ENCODE measurements around the gene PAQR8.

Gene PAQR8, protein sequence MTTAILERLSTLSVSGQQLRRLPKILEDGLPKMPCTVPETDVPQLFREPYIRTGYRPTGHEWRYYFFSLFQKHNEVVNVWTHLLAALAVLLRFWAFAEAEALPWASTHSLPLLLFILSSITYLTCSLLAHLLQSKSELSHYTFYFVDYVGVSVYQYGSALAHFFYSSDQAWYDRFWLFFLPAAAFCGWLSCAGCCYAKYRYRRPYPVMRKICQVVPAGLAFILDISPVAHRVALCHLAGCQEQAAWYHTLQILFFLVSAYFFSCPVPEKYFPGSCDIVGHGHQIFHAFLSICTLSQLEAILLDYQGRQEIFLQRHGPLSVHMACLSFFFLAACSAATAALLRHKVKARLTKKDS

DNA sequence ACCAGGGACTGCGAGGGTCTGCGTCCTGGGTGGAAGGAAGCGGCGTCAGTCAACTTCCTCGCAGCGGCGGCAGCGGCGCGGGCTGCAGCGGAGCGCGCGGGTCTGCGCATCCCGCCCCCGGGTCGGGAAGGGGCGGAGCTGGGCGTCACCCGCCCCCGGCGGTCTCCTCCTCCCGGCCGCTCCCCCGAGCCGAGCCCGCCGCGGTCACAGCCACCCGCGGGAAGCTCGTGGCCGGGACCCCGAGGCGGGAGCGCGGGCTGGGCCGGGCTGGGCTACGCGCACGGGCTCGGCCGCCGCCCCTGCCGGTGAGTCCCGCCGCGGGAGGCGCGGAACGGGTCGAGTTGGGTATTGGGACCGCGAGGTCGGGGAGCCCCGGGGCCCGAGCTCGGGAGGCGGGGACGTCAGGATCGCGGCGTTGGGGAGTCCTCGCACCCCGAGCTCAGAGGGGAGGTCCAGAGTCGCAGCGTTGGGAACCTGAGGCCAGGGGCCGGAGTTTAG lies at the start of gene PAQR8:
PAQR8 (plus strand) TSS at position 207 of the 498 bp plus-strand sequence. CDS start 41,063 bp downstream, outside the sequence.
- DNase-seq, result peak; percentile 23

DNA sequence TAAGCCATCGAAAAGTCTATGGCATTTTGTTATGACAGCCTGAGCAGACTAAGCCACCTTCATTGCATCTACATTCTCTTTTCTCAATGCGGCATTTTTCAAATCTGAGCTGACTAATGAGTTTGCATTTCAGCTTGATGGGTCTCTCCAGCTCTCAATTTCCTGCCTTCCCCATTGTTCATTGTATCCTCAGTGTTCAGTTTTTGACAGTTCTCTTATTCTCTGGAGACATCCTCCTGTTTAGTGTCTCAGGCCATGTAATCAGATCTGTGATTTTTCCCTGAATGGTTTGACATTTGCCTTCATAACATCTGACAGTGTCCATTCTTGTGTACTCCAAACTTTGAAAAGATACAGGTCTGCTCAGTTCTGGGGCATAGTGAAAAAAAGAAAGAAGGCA lies 49.5 kb upstream of the PAQR8 start:
- DNase-seq, result no peak

DNA sequence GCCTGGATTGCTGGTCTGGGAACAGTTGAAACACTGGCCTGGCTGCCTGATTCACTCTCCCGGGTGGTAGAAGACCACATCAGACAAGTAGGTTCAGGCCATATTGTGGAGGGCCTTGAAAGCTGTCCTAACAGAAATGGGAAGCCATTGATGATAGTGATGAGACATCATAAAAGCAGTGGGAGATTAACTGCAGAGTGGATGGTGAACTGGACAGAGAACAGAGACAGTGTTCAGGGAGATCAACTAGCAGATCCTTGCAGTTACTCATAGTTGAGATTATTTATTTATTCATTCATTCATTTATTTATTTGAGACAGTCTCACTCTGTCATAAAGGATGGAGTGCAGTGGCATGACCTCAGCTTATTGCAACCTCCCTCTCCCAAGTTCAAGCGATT lies 47.2 kb upstream of the PAQR8 start:
- no peak for DNase-seq

DNA sequence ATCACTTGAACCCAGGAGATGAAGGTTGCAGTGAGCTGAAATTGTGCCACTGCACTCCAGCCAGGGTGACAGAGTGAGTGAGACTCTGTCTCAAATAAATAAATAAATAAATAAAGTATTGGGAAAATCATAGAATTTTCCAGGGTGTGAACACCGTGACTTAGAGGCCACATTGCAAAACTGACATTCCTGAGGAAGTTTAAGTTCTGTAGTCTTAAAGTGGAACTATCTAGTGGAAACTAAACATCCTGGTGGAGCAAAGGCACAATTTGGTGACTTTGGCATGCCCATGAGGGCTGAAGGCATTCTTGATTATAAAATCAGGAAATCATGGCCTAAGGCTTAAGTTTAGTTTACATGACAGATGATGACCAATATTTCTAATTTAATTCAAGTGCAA lies 44.7 kb upstream of the PAQR8 start:
- no peak for DNase-seq

DNA sequence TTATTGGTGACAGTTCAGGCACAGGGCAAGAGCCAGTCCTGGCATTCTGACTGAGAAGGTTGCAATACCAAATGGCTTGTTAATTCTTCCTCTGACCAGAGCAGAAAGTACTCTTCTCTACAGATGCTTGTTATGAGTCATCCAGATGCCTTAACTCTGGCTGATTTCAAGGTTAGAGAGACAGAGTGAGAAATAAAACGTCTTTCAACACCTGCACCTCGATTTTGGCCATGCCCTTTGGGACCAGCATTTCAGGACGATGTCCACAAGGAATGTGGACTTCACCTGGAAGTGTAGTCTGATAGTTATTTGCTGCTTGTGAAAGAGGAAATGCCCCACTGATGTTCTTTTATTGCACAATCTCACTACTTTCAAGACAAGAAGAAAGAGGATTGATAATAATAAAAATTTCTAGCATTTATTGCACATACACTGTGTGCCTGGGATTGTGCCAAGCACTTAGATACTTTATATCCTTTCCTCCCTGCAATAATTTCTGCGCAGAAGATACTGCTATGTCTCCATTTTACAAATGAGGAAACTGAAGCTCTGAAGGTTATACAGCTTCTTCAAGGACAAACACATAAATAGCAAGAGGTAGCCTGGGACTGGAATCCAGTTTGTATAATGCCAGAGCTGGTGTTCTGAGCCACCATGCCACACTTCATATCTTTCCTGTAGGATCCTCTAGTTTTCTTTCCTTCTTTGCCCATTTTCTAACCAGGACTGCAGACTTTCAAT lies 43.9 kb upstream of the PAQR8 start:
- DNase-seq, result no peak

DNA sequence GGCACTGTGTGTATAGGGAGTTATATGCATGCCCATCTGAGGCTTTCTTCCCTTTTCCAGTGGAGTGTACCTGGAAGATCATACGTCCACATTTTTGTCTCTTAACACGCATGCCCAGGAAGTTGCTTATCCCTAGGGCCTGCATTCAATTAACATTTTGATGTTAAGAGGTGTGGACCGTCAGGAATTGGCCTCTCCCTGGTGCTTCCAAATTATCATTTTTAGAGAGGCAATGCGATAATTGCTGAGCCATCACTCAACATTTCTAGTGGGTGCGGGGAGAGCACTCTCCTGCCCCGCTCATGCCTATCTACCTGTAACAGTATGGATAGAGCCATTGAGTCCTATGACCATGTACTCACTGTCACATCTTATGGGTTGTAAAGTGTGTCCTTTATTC lies 37.8 kb upstream of the PAQR8 start:
- no peak for DNase-seq

DNA sequence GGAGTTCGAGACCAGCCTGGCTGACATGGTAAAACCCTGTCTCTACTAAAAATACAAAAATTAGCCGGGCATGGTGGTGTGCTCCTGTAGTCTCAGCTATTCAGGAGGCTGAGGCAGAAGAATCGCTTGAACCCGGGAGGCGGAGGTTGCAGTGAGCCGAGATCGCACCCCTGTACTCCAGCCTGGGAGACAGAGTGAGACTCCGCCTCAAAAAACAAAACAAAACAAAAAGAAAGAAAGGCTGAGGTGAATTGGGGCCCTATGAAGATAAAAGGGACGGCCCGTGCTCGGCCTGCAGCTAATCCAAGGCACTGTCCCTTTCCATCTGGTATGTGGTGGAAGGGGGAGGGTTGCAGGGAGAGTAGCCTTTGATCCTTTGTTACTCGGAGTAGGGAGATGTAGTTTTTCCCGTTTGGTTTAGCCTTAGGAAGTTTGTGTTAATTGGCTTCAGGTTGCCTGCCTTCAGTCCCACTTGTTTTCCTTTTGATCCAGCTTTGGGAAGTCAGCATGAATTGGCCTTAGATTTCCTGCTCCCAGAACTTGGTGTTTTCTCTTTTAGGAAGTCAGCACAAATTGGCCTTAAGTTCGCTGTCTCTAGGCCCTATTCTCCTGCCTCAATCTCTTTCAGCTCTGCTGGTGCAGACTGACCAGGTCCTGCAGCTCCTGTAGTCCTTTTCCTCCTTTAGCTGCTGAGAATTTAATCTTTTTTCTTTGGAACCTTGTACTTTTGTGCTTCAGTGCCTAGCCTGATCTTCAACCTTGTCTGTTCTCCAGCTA lies 36.1 kb upstream of the PAQR8 start:
- DNase-seq, result no peak

DNA sequence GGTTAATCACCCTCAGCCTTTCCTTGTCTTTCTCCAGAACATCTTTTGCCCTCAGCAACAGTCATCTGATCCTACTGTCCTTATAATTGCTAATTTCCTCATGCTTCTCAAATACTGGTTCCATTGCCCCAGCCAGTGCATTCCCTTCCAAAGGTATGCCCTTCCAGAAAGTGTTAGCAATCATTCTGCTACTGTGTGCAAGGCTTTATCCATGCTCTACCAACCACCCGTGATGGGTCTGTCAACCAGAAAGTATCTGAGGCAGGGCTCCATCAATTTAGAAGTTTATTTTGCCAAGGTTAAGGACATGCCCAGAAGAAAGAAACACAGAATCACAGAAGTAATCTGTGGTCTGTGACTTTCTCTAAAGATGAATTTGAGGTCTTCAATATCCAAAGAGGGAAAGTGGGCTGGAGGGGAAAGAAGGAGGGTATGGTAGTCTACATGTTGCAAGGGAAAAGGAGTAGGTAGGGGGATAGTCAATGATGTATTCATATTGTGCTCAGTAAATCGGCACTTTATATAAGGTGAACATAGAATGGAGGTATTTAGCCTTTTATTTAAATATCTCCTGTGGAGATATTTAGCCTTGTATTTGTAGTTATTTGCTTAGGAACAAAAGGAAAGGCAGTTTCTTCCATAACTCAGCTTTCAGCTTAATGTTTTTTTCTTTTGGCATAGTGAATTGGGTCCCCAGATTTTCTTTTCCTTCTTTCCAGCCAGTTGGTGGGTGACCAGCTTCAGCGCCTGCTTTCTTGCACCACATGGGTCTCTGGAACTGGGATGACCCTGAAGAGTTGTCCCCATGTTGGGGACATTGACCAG lies 35.2 kb upstream of the PAQR8 start:
- DNase-seq, result no peak

DNA sequence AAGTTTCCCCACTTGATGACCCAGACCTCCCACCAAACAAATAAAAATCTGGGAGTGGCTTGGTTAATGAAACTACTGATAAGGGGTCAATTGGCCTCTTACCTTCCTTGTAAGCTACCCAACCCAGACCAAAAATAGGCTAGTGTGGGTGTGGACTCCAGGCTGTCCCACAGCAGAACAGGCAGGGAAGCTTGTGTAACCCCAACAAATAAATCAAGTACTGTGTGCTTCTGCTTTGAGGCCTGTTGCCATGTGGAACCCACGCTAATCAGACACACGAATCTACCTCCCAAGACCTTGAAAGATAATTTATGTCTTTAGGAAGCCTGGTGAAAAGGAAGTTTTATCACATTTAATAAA lies 33.7 kb upstream of the PAQR8 start:
- DNase-seq, result no peak

DNA sequence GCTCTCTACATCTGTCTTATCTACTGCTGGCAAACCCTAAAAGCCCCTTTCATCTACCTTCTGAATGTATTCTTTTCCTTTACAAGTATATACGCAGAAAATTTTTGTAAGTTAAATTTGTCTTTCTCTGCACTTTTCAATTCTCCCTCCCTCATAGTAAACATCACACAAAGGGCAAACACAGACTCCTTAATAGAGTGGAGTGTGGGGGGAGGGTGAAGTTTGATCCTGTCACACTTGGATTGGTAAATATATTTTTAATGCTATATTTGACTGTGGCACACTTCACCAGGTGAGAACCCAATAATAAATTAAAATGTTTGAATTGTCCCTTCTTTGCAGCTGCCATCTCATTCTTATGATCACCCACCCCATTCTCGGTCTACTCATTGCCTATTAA lies 33.2 kb upstream of the PAQR8 start:
- DNase-seq, result peak; percentile 29

DNA sequence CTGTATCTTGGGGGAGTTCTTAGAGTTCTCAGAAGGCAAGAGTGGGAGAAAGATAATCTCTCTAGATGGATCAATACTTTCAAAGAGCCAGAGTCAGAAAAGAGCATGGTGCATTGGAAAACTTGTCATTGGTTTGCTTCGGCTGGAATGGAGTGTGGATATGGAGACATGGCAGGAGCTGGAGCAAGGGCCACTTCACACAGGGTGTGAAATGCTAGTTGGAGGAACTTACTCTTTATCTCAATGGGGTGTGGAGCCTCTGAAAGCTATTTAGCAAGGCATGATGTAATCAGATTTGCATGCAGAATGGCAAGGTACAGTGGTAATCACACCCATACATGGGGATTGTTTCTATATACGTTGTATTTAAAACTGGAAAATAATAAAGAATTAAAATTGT lies 31.5 kb upstream of the PAQR8 start:
- DNase-seq, result no peak

DNA sequence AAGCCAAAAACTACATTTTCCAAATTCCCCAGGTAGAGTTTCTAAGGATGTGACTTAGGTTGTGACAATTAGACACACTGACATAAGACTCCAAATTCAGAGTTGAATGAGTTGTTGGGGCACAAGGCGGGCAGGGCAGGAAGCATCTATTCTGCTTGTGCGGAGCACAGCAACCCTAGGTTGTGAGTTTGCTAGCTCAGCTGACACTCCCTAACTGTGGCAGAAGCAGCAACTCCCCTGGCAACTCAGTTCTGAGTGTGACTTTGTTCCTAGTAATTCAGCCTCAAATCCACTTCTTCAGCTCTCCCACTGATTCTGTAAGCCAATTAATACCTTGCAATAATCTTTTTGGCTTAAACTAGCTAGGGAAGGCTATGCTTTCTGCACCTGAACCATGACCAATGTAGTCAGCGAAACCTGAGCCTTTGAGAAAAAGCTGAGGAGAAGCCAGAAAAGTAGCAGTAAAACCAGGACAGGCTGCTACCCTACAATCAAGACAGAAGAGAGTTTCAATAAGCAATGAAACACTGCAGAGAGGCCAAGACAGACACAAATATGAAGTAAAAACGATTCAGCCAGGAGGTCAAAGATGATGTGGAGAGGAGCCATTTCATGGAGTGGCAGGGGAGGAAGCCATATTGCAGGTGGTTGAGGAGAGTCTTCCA lies 30.0 kb upstream of the PAQR8 start:
- no peak for DNase-seq

DNA sequence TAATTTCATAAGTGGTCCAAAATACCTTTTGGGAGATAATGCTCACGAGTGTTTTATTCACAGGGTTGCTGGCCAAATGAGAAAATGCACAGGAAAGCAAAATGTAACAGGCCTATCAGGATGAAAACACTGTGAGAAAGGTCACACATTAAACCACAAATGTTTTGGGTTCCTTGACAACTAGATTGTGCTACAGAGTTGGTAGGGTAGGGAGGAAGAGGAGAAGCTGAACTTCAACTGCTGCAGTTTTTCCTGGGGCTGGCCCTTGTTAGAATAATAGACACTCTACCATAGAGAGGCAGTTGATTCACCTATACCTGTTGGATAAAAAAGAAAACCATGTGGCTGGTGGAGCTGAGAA lies 28.1 kb upstream of the PAQR8 start:
- DNase-seq, result no peak

DNA sequence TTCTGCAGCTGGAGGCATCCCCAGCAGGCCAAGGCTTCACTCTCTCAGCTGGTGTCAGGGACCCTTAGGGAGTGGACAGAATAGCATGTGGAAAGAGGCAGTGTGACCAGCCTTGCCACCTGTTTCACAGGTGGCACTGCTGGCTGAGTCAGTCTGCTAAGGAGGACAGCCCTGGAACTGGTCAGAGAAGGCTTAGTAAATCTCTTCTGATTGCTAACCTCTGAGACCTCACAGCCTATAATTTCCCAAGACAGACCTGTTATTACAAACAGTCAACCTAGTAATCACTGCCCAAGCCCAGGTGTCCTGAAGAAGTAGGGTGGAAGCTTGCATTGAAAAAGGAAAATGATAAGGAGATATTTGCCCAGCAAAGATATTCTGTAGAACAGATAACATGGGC lies 26.4 kb upstream of the PAQR8 start:
- DNase-seq, result no peak

DNA sequence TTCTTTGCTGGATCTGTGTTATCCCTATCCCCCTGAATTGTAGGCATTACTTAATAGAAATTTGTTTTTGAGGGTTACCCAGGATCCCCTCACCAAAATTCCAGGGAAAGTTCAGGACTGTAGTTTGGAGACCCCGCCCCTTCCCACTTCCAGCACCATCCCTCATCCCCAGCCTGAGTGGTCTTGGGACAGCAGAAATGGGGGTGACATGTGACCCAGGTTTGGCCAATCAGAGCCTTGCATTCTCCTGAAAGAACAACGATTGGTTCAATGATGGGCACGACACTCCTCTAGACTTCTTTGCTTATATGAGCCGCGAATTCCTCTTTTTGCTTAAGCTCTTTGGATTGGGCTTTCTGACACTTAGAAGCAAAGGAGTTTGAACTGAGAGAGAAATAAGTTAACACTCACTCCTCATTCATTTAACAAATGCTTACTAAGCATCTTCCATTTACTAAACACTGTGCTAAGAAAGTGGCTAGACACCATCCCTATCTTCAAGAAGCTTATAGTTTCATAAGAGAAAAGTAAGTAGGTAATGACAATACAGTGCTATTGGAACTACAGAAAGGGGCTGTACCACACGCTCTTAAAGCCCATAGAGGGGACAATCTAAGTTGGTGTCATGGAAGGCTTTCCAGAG lies 24.9 kb upstream of the PAQR8 start:
- DNase-seq, result no peak

DNA sequence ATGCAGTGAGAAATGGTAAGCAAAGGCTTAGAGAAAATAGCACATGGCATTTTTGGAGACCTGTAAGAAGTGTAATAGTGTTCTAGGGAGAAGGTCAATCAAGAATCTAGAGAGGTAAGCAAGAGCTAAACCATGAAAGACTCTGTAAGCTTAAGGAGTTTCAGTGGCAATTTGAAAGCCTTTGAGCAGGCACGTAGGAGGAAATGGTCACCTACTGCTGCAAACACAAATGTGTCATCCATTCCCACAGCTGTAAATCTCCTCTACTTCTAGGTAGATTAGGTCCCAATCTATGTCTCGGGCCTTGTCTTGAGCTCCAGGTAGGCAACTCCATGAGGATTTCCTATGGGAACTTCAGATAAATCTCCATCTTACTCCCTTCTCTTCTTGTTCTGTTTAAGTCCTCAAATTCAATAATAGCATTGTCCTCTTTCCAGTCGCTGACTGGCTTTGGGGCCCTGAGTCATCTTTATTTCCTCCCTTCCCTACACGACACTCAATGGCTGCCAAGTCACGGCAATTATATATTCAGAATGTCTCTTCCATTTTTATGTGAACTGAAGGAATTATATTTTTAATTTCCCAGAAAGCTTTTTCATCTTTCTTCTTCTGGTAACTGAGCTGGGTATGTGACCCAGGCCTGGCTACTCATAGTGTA lies 24.2 kb upstream of the PAQR8 start:
- no peak for DNase-seq

DNA sequence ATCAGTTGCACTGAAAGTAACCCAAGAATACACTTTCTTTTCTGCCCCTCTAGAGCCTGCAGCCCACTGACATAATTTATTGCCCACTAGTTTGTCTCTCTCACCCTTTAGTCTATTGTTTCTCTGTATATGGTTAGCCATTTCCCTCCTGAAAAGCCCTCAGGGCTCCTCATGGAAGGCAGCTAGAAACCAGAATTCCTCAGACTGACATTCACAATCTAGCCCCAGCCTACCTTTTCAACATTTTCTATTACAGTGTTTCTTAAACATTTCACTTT lies 21.4 kb upstream of the PAQR8 start:
- DNase-seq, result no peak

DNA sequence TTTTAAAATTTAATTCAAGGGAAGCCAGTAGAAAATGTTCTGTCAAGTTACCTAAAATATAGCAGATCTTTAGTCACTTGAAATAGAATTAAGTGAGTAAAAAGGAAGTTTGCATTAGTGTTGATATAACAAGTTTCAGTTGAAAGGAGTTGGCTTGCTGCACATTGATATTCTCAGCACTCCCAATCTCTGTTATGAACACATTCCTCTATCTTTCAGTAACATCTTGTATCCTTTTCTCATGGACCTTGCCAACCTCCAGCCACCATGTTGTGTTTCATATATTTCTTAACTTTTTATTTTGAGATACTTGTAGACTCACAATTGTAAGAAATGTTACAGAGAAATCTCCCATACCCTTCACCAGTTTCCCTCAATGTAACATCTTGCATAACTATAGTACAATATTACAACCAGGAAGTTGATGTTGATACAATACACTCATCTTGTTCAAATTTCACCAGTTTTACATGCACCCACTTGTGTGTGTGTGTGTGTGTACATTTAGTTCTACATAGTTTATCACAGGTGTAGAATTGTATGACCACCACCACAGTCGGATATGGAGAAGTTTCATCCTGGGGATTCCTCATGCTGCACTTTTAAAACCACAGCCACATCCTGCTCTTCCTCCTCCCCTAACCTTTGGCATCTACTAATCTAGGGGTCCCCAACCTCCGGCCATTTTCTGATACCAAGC lies 20.2 kb upstream of the PAQR8 start:
- no peak for DNase-seq

DNA sequence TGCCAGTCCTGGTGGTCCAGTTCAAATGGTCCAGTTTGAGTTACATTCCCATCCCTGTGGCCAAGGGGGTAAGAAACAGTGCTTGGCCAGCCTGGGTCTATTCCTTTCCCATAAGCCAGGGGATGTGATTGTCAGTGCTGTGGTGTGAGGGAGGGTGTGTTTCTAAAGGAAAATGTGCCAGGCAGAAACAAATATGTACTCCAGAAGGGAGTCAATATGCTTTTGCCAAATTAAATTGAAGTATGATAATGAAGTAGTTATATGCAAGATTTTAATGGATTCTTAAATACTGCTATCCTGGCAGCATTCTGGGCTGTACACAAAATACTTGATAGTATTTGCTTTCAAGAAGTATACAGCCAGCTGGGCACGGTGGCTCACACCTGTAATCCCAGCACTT lies 16.6 kb upstream of the PAQR8 start:
- DNase-seq, result no peak

DNA sequence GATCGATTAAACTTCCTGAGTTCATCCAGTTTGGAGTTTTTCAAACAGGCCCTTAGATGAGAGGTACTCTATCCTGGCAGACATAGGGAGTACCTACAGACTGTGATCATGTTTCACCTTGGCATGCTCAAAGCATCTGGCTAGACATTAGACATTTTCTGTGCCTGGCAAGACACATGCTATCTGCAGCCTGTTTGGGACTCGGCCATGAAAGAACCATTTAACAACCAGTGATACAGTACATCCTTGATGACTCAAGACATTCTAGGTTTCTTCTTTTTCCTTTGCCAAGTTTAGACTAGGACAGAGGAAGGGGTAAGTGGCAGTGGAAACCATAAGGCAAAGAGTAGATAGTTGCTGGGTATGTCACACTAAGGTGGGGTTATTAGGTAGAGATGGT lies 15.4 kb upstream of the PAQR8 start:
- DNase-seq, result no peak

DNA sequence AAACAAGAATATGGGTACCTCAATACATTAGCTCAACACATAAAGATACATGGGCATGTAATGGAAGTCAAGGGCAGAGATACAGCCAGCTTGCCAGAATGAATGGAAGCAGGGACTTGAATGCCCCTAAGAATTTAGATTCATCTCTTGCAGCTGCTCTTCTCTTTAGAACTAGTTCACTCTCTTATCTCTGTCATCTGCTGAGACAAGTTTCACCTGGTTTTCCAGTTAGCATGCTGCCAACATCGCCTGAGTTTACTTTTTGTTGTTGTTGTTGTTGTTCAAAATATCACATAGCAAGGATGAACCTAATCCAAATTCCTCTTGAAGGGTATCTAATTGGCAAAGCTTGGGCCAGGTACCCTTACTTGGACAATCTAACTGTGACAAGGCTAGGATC lies 14.1 kb upstream of the PAQR8 start:
- no peak for DNase-seq
